Stimulated activated CD4-positive, alpha-beta T cell treated with anti-CD3 and anti-CD28 coated beads, TNF-alpha, amount 100 ng/mL, for 4 hours (primary cell): ENCODE data around the gene EML4.

ENCODE experiments used
- DNase-seq, 3 experiments: peaks; one replicate each; pipeline ENCODE4 v3.0.0-alpha.2; 2020; ENCODE audit warnings: low read depth in 3 of 3

EML4 gene

DNA sequence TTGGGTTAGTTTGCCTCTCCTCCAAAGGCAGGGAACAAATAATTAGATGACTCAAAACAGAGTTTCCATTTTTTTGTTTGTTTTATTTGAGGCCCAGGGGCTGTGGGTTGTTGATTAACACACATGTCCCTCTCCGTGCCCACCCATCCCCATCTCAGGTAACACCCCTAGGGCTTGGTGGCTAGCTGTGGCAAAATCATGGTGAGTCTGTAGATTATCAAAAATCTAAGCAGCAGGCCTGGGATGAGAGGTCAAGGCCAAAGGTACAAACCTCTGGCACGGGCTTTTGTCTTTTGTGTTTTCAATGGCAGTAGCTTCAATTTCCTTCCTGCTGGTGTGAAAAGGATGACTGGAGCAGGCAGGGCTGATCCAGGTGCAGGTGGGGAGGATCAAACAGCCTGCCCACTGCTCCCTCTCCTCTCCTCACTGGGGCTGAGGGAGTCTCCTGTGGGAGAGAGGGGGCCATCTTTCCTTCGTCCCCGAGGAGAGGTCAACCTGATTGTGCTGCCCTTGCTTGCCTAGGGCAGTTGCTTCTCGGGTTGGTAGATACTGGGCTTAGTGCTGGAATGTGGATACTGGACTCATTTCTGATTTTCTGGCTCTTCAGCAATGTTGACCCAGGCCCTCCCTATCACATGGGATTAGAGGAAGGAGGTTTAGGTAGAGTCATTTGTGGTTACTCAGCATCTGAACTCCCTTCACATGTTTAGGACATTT lies 31.9 kb upstream of the EML4 start:
- DNase-seq, result no peak

DNA sequence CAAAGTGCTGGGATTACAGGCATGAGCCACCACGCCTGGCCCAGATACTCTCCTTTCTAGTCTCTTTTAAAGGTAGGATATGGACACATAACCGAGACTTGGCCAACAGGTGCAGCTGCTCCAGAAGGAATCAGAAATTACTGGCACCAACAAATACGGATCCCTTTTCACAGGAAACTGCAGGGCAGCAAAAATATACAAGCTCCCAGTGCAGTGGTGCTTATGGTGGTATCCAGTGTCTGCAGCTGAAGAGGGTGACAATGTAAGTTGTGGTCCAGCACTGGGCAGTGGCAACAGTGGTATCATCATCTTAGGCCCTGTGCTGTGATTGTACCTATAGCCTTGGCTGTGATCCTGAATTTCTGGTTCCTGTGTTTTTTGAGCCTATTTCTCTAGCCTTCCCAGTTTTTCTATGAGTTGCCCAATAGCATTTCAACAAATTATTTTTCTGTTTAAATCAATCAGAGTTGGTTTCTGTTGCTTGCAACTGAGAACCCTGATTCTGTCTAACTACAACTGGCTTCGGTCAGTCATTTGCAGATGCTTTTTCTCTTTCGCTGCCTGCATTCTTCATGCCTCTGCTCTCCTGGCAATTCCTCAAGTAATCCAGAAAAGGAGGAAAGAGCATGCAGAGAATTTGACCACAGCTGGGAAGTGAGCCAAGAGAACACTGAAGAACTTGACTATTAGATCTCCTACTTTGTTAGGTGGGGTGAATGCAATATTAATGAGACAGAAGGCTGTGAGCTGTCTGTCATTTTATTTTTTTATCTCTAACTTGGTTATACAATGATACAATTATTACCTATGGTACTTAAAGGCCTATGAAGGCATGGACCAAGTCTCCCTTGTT lies 30.8 kb upstream of the EML4 start:
- DNase-seq, result no peak

DNA sequence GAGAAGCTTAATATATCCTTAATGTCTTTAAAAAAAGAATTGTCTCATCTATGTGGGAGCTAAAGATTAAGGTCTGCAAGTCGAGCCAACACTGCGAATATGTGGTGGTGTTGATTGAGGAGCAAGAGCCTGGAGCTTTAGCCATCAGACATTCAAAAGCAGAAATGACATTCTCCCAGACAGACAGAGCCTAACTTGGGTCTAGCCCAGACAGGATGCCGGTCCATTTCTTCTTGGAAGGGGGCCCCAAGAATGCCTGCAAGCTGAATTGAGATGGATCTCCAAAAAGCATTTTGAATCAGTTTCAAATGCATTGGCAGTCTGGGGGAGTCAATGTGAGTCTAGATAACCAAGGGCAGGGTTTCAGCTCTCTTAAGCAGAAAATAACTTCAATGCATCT lies 30.1 kb upstream of the EML4 start:
- no peak for DNase-seq

DNA sequence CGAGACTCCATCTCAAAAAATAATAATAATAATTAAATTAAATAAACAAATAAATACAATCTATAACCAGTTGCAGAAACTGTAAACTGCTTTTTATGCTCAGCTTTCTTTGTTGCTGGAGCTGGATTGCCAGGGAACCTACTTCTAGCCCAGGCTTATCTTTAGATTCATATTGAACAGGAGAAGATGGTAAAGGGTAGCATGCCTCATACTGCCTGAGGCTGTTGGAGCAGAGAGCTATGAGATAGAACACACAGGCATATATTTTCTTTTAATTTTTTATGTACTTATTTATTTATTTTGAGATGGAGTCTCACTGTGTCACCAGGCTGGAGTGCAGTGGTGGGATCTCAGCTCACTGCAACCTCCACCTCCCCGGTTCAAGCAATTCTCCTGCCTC lies 28.7 kb upstream of the EML4 start:
- DNase-seq, result no peak

DNA sequence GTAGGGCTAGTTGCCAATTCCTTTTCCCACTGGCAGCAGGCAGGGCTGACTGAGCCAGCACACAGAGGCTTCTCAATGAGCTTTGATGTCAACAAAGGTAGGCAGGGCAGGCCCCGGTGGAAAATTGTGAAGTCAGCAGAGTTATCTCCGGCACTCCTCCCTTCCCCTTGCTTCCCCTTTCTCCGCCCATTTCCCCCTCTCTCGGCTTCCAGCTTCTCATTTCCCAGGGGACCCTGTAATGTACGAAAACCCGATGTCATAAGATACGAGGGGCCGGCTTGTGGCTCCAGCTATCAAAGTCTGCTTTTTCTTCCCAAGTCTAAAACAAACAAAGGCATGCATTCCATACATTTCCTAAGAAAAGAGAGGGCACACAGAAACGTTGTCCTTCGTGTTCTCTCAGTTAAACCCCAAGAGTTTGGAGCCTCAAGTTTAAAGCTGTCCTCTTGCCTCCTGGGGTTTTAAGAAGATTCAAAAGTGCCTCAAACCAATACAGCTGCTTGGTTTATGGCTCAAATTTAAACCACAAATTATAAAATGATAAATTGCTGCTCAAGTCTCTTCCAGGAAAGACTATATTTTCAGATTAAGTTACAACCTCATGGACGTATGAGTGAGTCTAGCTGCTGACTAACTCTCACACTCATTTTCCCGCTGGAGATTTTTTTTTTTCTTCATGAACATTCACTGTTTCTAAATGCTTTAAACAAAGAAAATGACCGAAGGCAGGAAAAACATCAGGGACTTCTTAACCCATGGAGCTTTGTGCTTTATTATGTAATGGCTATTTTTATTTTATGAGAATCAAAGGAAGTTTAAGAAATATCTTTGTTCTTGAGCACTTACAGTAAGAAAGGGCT lies 27.2 kb upstream of the EML4 start:
- DNase-seq, result no peak

DNA sequence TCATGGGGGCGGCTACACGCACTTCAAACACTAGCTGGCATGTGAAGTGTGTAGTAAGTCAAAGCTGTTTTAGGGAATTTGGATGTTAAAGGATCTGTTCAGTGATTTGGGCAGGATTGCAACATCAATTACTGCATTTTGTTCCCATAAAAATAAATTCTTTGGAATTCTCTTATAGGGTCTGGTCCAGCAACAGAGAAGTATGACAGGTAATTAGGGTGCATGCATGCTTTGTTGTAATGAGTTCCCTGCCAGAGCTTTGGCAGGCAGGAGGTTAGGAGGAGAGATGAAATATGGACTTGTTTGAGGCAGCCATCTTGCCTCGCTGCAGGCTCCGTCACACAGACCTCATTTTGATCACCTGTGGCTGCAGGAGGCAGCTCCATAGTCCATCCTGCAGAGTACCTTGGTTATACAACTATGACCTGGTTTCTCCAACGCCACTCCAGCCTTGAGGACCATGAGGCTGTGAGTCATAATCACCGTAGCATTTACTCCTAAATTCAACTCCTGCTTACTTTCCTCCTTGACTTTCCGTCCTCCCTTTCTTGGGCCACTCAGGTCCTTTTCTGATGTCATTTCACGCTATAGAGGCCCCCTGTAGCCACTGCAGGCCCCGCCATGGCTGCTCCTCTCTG lies 26.5 kb upstream of the EML4 start:
- DNase-seq, result no peak

DNA sequence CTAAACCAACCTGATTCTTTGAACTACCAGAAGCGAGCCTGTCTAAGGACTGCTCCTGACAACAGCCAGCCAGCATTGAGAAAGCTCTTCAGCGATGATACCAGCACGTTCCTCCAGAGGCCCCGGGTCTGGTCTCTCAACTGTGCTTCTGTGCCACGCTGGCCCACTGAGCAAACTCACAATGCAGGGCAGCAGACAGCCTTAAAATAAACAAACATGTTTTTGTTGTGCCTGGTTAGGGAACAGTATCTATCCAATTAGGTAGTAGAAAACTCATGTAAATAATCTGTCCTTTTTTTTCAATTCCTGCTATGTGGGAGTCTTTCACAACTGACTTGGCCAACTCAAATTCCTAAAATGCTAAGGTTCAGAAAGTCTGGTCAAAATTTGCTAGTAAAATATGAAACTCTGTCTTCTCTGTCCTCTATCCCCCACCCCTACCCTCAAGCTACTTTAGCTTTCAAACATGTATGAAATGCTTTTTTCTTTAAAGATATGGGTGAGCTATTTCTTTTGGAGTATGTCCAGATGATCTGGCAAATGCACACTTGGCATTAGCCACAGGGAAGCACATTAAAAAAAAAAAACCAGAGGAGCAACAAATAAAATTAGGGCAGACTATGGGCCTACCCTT lies 21.4 kb upstream of the EML4 start:
- DNase-seq, result no peak

DNA sequence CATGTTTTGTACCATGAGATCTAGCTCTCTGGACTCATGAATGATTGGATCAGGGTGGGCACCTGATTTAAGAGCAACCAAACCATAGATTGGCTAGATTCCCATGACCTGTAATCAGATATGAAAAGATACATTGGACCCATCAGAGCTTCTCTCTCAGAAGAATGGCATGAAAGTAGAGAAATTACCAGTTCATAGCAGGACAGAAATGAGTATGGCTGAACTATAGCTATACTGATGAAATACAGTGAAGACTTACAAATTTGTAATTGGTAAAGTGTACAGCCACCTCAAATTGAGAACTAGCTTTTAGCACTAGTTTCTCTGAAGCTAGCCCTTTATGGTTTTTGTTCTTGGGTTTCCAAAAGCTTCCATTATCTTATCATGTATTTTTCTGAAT lies 19.0 kb upstream of the EML4 start:
- no peak for DNase-seq

DNA sequence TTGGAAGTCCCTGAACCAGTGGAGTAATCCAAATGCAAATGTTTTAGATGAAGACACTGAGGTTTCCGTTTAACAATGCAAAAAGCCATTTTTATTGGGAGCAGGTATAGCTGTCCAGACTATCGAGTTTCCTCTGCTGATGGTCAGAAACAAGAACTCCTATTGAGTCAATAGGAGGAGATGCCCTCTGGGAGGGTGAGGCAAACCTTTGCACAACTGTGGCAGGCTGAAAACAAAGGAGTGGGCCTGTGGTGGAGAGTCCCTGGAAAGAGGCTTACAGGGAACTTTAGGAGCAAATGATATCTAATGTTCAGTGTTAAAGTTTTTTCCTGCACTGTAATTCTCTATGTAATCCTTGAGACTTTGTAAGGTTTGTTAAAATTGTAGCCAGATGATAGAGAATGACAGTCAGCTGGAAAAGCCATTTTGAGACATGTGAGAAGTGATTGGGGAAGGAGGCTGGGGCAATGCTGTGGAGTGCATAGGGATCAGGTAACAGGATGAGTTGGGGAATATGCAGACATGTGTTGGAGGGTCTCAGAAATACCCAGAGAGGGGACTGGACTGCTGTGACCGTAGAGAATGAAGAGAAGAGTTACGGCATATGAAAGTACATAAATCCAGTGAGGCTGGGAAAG lies 15.1 kb upstream of the EML4 start:
- DNase-seq, result no peak

DNA sequence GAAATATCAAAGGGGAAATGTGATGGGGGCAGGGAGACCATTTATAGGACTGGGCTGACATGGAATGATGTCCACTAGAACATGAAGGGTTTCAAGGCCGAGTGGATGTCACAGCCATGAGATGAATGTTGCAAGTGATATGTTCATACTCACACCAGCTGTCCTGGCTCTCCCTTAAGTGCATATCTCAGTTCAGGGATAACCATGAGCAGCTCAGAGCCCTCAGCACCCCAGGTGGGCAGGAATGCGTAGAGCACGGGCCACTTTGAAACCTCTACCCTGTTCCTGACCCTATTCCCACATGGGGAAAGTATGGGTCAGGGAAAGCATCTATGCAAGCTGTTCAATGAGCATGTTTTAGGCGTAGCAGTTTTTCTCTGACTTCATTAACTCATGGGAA lies 12.4 kb upstream of the EML4 start:
- no peak for DNase-seq

DNA sequence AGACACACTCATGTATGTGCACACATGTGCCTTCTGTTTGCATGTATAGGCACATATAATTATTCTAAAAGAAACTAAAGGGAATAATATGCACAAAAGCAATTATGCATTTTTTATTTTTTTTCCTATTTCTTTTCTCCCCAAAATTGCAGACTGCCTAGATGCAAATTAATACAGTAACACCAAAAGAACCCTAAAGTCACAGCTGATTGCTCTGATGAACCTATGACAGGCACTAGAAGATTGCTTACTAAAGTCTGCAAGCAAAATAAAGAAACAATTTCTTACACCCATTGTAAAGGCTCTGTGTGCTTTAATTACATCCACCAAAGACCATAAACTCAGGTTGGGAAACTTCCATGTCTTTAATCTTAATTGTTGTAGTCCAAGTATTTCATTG lies 7.7 kb upstream of the EML4 start:
- DNase-seq, result no peak

DNA sequence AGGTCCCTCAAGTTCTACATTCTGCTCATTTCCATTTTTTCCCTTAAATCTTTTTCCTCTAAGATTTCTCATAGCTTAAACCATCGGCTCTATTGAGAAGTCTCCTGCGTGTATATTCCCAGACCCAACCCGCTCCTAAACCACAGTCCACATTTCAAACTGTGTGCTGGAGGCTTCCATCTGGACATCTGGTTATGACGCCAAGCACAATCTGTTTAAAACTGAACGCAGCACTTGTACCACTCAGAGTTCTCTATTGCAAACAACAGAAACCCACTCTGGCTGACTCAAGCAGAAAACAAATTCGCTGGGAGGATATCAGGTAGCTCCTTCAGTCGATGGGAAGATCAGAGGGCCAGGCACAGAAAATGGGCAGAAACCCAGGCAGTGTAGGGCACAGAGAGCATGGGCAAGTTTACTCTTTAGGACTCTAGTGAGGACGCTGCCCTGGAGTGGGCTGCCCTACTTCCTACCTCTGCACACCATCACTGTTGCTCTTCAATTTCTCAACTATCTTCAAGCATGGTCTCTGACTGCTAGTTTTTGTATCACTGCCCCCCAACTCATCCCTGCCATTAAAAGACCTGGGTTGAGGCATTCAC lies 5.6 kb upstream of the EML4 start:
- no peak for DNase-seq

DNA sequence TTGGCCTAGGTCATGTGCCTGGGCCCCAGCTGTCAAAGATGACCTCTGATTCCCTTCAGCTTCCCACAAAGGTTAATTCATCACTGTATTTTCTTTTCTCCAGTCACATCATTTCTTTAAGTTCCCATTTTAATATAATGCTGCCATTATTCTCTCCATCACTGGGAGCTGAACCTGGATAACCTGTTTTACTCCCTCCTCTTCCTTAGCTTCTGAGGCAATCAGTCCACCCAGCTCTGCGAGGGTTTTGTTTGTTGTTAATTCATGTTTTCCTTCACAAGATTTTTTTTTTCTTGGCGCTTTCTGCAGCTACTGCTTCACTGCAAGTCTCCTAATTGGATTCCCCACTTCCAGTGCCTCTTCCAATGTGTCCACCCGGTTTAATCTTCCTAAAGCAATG lies 5.1 kb upstream of the EML4 start:
- no peak for DNase-seq

DNA sequence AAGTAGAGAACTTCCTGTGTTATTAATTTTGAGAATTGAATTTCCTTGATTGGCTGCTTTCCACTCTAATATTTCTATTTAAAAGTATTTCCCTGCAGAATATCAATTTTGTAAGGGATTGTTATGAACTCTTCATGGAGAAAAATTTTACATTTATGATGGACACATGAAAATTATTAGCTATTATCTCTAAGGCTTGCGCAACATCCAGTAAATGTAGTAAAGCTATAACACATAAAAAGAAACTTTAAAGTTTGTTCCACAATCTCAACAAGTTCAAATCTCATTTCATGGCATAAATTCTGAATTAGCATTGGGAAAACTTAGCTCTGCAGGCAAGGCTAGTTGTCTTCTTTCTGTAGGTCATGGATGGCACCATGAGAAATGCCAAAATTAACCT lies 4.2 kb upstream of the EML4 start:
- no peak for DNase-seq

DNA sequence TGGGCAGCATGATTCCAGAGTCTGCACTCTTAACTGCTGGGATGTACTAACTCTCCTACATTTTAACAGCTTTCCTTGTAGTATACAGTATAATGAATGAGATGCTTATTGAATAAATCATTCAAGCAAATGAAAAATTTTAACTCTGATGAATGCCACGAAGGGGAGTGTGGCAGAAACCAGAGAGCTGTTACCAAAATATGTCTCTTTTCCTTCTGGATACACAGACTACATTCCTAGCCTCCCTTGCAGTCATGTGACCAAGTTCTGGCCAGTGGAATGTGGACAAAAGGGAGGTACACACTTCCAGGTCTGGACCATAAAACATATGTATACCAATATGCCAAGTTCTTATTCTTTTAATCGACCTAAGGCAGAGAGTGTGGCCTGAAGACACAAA lies 1.7 kb upstream of the EML4 start:
- DNase-seq, result no peak

DNA sequence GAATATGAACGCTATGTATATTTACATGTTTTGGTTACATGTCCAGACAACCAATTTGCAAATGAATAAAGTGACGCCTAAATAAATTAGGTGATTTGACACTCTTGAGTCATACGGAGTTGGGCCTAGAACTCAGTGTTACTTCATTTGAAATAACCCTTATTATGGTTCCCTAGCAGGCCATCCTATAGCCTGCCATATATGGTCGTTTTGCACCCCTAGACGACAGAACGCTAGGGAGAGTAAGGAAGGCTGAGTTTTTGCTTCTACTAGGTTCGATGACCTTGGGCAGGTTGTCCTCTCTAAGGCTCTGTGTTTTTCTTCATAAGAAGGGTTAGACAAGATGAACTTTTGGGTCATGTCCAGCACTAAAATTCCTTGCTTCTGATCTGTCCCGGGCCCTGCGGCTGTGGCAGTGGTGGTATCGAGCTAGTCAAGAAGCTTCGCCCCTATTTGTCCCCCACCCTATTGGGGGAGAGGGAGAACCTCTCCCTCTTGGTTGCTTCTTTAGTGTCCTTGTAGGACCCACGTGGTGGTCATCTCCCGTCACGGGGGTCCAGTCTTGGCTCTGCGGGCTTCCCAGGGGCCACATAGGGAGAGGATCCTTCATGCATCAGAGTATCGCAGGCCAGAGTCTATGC lies 574 bp upstream of the EML4 start:
- no peak for DNase-seq

DNA sequence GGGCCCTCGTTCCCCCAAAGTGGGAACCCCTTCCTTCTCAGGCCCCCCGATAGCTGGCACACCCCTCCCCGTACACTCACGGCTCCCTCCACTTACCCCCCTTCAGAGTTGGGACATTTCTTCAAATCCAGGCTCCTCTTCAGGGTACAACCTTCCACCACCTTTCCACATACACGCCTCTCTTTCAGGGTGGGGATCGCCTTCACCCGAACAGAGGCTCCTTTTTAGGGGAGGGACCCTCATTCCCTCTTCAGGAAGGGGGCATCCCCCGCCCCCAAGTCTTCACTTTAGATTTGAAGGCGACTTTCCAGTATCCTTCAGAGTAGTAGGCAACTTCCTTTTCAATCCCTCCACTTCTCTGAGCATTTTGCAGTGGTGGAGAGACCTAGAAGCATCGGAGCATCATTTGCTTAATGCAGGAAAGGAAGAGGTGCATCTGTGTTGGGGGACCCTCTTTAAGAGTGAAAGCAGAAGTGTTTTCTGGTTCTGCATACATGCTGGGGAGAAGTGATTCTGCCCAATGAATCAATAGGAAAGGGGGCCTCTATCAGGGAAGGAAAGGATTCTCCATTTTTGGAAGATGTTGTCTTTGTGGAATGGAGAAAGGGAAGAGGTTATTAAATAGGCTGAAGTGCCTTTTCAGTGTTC lies 845 bp downstream of the EML4 start:
- DNase-seq, result no peak

DNA sequence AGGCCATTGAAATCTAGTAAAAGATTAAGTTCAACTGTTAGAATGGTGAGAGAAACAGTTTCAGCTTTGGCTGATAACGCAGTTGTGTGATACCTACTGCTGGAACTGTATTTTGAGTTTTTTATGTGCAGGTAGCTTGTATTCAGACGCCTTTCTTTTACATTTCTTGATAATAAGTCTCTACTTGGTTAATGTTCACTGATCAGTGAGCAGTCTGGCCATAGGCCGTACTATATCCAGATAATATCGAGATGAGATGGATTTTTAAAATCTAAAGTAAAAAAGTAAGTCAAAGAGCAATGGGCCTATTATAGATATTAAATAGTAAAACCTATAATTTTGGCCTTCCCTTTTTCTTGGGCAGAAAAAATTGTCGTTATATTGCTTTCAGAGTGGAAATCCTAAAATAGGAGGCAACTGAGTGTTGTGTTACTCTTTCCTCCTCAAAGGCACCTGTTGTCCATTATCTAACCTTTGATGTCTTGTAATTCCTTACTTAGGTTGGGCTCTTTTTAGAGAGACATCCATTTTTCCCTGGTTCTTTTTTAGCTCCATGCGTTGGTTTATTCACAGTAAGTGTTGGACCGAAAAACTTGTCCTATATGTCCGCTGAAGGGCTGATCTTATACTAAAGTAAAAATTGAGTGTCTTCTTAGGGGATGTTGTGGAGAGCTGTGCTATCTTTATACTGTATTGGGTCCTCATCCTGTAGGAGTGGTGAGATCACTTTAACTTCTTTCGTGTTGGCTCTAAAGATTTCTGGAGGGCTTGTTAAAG lies 1.7 kb downstream of the EML4 start:
- no peak for DNase-seq
